OCI-LY3 (cell line): ENCODE measurements around the gene KLF7.

Experiments
- H2AFZ ChIP-seq: fragments of 200-600, 300-600 bp; shearing (Covaris generic); 2 replicates; pipeline ENCODE4 v1.6.0; 2014; ENCODE audit warnings: antibody characterized with exemption, low read depth, low read length
- H3K27ac ChIP-seq: fragments of 200-600, 300-600 bp; sonication (generic); 2 replicates; pipeline ENCODE4 v1.5.1; 2014; ENCODE audit warnings: mild to moderate bottlenecking, low read length, moderate library complexity, mixed read lengths
- H3K27me3 ChIP-seq: fragments of 200-600, 300-600 bp; sonication (generic); 2 replicates; pipeline ENCODE4 v1.6.1; 2014; ENCODE audit warnings: low read depth, low read length, mixed read lengths
- H3K36me3 ChIP-seq: fragments of 200-600, 300-600 bp; sonication (generic); replicated peaks from 2 replicates; pipeline ENCODE3; 2014; ENCODE audit warnings: low read depth, low read length, mixed read lengths
- H3K4me1 ChIP-seq: fragments of 300-600, 200-600 bp; sonication (generic); 2 replicates; pipeline ENCODE4 v1.6.1; 2014; ENCODE audit warnings: low read length, mixed read lengths
- H3K4me2 ChIP-seq: fragments of 200-600, 300-600 bp; sonication (generic); 2 replicates; pipeline ENCODE4 v1.6.1; 2014; ENCODE audit warnings: low read length, mixed read lengths
- H3K4me3 ChIP-seq: fragments of 300-600, 200-600 bp; sonication (generic); 2 replicates; pipeline ENCODE4 v1.5.1; 2014; ENCODE audit warnings: antibody characterized with exemption, mild to moderate bottlenecking, low read length, moderate library complexity
- H3K79me2 ChIP-seq: fragments of 300-600, 200-600 bp; shearing (Covaris generic); 2 replicates; pipeline ENCODE4 v1.6.1; 2014; ENCODE audit warnings: mild to moderate bottlenecking, low read length, mixed read lengths
- H3K9ac ChIP-seq: fragments of 300-600, 200-600 bp; shearing (Covaris generic); 2 replicates; pipeline ENCODE4 v1.6.0; 2014; ENCODE audit warnings: mild to moderate bottlenecking, low read length, moderate library complexity
- H3K9me3 ChIP-seq: fragments of 200-600, 300-600 bp; shearing (Covaris generic); 2 replicates; pipeline ENCODE4 v1.6.1; 2014; ENCODE audit warnings: low read length, mixed read lengths; ENCODE audit not compliant: insufficient read depth
- H4K20me1 ChIP-seq: fragments of 200-600, 300-600 bp; sonication (generic); 2 replicates; pipeline ENCODE4 v1.6.1; 2016; ENCODE audit warnings: low read length, mixed read lengths; ENCODE audit not compliant: insufficient read depth
- CTCF ChIP-seq: fragments of 200-600, 300-600 bp; sonication (generic); IDR thresholded peaks from 2 replicates; pipeline ENCODE4 v1.5.1; 2014; ENCODE audit warnings: antibody characterized with exemption, low read length, low read depth
- EZH2phosphoT487 ChIP-seq: fragments of 200-600 bp; shearing (Covaris generic); IDR thresholded peaks from 2 replicates; pipeline ENCODE4 v1.6.1; 2018; ENCODE audit warnings: antibody characterized with exemption, mixed run types, low read depth

KLF7 gene

GRCh38 chr2:207181526-207182274 lies 16.0 kb upstream of the KLF7 start:
- no peak overlapping the region for H3K4me3 ChIP-seq
- TF ChIP-seq CTCF: no peak
- no peak for TF ChIP-seq EZH2phosphoT487
- no peaks in the 10 kb centered on the region for H3K36me3 ChIP-seq
- H3K4me1 ChIP-seq: no peaks in the 10 kb centered on the region
- no peak overlapping the region for H3K27ac ChIP-seq
- no peaks in the 10 kb centered on the region for H4K20me1 ChIP-seq
- H3K9ac ChIP-seq: no peak overlapping the region
- H2AFZ ChIP-seq: no peak overlapping the region
- no peaks in the 10 kb centered on the region for H3K79me2 ChIP-seq
- H3K9me3 ChIP-seq: no peaks in the 10 kb centered on the region
- peaks cover 7% of the 10 kb centered on the region for H3K27me3 ChIP-seq
- H3K4me2 ChIP-seq: no peak overlapping the region

- H3K9me3 ChIP-seq: no peaks in the 10 kb centered on the region
- no peak overlapping the region for H3K4me2 ChIP-seq
- no peak for TF ChIP-seq EZH2phosphoT487
- no peak for TF ChIP-seq CTCF
- H3K79me2 ChIP-seq: no peaks in the 10 kb centered on the region
- no peak overlapping the region for H2AFZ ChIP-seq
- H3K27me3 ChIP-seq: peaks cover 6% of the 10 kb centered on the region
- H3K9ac ChIP-seq: no peak overlapping the region
- no peaks in the 10 kb centered on the region for H3K4me1 ChIP-seq
- no peaks in the 10 kb centered on the region for H4K20me1 ChIP-seq
- no peak overlapping the region for H3K27ac ChIP-seq
- no peaks in the 10 kb centered on the region for H3K36me3 ChIP-seq
- H3K4me3 ChIP-seq: no peak overlapping the region
Measured at GRCh38 chr2:207180741-207181140, 15.0 kb upstream of the KLF7 start.

- Histone ChIP-seq H3K27me3 (peaks cover 6% of the 10 kb centered on the region; the same call in 1 of the 2 replicates), H3K9ac (no peak overlapping the region), H3K4me1 (no peaks in the 10 kb centered on the region), H3K4me2 (no peak overlapping the region), H3K36me3 (no peaks in the 10 kb centered on the region), H3K4me3 (no peak overlapping the region), H4K20me1 (no peaks in the 10 kb centered on the region), H3K79me2 (no peaks in the 10 kb centered on the region), H3K9me3 (no peaks in the 10 kb centered on the region), H2AFZ (no peak overlapping the region), H3K27ac (no peak overlapping the region)
- TF ChIP-seq EZH2phosphoT487 (no peak), CTCF (no peak)
Measured at GRCh38 chr2:207176247-207176646, 10.5 kb upstream of the KLF7 start.

- Histone ChIP-seq H3K79me2 (no peaks in the 10 kb centered on the region), H3K4me2 (no peak overlapping the region), H3K4me1 (no peaks in the 10 kb centered on the region), H3K27ac (no peak overlapping the region), H4K20me1 (no peaks in the 10 kb centered on the region), H3K27me3 (peaks cover 6% of the 10 kb centered on the region; the same call in 1 of the 2 replicates), H2AFZ (no peak overlapping the region), H3K9me3 (no peaks in the 10 kb centered on the region), H3K36me3 (no peaks in the 10 kb centered on the region), H3K4me3 (no peak overlapping the region), H3K9ac (no peak overlapping the region)
- TF ChIP-seq CTCF: no peak
- no peak for TF ChIP-seq EZH2phosphoT487
Measured at GRCh38 chr2:207173641-207174040, 7.9 kb upstream of the KLF7 start.
